D721Med (cell line): ENCODE results near the gene CTDSP2.
"Not testable (repeated sequence)": the region's sequence is repeated elsewhere in the genome, so short reads cannot be mapped to it uniquely, and the experiment has no call there.

Source experiments
- DNase-seq: peaks from one replicate; pipeline ENCODE4 v3.0.0; 2011; ENCODE audit warnings: low spot score; ENCODE audit not compliant: insufficient read length
- FAIRE-seq: peaks from 2 replicates; lab custom pipeline; 2011; peaks lifted over from hg19 to GRCh38; lab: Jason Lieb, UNC
- CTCF ChIP-seq: IDR thresholded peaks from 2 replicates; pipeline ENCODE4 v1.5.1; 2012; ENCODE audit warnings: mild to moderate bottlenecking, control low read depth; ENCODE audit not compliant: insufficient read depth; ENCODE audit errors: missing control alignments

Gene CTDSP2

GRCh38 chr12:57886542-57886941 is 40.0 kb upstream of the CTDSP2 start:
- FAIRE-seq (no peak), DNase-seq (no peak)
- TF ChIP-seq CTCF: no peak

DNA sequence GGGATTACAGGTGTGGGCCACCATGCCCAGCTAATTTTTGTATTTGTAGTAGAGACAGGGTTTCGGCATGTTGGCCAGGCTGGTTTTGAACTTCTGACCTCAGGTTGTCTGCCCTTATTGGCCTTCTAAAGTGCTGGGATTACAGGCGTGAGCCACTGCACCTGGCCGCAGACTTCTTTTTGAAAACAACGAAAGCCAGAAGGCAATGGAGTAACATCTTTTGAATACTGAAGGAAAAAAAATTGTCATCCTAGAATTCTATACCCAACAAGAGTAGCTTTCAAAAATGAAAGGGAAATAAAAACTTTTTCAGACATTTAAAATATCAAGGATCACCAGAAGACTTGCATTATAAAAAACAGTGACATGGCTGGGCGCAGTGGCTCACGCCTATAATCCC is 38.7 kb upstream of the CTDSP2 start:
- TF ChIP-seq CTCF: no peak
- FAIRE-seq (no peak), DNase-seq (no peak)

DNA sequence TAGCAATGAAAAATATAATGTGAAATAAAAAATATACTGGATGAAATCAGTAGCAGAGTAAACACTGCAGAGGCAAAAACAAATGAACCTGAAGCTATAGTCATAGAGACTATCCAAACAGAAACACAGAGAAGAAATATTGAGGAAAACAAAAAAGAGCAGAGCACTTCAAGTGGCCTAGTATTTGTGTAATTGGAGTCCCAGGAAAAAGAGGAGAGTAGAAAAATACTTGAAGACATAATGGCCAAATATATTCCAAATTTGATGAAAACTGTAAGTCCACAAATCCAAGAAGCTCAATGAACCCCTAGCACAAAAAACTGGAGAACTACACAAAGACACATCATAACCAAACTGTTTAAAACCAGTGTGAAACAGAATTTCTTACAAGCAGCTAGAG is 37.2 kb upstream of the CTDSP2 start:
- DNase-seq (no peak), FAIRE-seq (no peak)
- TF ChIP-seq CTCF: no peak

GRCh38 chr12:57883057-57883456 is 36.5 kb upstream of the CTDSP2 start:
- no peak for DNase-seq
- no peak for FAIRE-seq
- no peak for TF ChIP-seq CTCF

DNA sequence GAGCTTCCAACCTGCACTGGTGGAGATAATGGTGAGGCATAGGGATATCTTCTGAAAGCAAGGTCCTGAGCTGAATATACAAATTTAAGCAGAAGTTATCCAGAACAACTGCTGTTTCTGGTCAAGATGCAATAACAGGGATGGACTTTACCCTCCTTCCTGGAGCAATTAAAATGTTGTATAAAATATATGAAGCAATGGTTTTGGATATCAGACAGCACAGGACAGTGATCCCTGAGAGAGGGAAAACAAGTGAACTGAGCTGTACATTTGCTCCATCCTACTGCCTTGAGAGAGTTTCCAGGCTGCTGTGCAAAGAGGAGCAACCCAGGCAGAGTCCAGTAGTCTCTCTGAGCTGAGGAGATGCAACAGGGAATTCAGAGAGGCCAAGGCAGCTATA is 36.0 kb upstream of the CTDSP2 start:
- no peak for FAIRE-seq
- DNase-seq: no peak
- TF ChIP-seq CTCF: no peak

DNA sequence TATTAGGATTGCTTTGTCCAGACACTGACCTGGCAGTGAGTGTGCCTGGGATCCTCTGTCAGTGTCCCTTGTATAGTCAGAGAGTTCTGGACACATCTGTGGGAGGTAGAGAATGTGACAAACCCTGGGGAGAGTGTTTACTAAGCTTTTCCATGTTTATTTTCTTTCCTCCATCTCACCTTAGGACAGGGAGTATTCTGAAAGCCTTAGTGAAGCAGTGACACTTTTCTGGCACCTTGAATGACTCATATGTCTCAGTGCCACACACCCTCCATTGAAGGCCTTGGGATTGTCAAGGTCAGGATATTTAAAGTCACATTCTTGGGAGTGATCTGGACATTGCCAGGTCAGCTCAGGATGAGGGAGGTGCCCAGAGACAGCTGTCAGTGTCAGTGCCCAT is 34.9 kb upstream of the CTDSP2 start:
- FAIRE-seq: no peak

DNA sequence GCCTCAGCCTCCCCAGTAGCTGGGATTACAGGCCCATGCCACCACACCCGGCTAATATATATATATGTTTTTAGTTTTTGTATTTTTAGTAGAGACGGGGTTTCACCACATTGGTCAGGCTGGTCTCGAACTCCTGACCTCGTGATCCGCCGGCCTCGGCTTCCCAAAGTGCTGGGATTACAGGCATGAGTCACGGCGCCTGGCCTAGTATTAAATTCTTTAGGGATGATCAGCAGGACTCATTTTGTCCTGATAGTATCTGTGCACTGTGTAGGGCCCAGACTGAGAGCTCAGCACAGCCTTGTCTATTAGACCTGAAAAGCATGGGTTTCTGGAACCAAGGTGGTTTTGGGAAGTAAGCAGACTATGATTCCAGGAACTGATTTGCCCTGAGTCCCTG is 34.5 kb upstream of the CTDSP2 start:
- not testable (repeated sequence) for DNase-seq, FAIRE-seq

More for the DNA sequence above, 34.9 kb upstream of the CTDSP2 start:
- no peak for DNase-seq
- no peak for TF ChIP-seq CTCF

GRCh38 chr12:57877876-57878275 is 31.3 kb upstream of the CTDSP2 start:
- DNase-seq (no peak), FAIRE-seq (no peak)
- no peak for TF ChIP-seq CTCF
